ENCODE data around the gene GON4L. TPM values are rescaled to one million over a fixed set of nuclear protein-coding genes. Genes with fewer than 3 reads are reported as not detected.
"Not testable (repeated sequence)": the region's sequence is repeated elsewhere in the genome, so short reads cannot be mapped to it uniquely, and the experiment has no call there.

GON4L gene
- polyA plus RNA-seq, 1 donor, result 78.4 TPM

DNA sequence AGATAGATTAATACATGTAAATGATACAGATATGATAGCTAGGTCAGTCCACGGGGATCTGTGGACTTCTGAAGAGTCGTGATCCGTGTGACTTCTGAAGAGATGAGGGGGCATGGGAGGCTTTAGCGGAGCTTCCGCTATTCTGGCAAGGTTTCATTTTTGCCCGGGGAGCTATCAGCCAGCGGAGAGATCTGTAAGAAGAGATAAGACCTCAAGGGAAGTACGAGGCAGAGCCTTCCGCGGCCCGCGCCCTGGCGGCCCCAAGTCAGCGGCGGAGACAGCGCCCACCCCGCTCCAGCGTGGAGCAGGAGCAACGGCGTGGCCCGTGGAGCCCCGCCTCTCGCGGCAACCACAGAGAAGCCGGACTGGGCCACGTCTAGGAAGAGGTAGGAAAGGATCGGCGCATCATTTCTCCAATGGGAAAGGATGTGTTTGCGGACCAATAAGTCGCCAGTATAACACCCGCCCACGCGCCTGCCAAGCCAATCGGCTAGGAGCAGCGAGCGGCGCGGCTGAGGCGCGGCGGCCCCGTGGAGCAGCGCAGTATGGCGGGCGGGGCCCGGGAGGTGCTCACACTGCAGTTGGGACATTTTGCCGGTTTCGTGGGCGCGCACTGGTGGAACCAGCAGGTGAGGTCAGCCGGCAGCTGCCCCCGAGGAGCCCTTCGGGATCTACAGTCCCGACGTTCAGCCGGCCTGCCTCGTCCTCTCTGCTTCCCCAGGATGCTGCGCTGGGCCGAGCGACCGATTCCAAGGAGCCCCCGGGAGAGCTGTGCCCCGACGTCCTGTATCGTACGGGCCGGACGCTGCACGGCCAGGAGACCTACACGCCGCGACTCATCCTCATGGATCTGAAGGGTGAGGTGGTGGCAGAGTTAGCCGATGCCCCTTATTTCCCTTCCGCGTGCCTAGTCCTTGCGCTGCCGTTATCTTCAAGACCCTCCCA lies 111.5 kb downstream of the GON4L start:
- DNase-seq, result peak; percentile 91

DNA sequence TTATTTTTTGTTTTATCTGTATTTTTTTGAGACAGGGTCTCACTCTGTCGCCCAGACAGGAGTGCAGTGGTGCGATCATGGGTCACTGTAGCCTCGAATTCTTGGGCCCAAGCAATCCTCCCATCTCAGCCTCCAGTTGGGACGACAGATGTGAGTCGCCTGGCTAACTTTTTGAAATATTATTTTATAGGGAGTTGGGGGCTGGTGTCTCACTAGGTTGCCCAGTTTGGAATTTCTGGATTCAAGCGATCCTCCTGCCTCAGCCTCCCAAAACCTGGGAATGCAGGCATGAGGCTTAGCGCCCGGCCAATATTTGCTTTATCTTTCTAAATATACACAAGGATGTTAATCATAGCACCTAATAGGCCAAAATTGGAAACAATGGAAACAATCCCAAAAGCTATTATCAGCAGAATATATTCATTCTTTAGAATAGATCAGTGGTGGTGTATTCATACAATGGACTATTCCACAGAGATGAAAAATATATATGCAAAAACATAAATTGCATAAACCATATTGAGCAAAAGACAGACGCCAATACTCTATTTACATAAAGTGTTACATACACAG lies 112.2 kb downstream of the GON4L start:
- no peak for DNase-seq

DNA sequence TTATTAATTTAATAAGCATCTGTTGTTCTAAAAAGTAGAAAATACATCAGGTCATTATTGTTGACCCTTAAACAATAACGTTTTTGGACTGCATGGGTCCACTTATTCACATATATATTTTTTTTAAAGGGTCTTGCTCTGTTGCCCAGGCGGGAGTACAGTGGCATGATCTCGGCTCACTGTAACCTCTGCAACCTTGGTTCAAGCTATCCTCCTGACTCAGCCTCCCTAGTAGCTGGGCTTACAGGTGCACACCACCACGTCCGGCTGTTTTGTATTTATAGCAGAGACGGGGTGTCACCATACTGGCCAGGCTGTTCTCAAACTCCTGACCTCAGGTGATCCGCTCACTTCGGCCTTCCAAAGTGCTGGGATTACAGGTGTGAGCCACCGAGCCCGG lies 115.1 kb downstream of the GON4L start:
- DNase-seq, result no peak

DNA sequence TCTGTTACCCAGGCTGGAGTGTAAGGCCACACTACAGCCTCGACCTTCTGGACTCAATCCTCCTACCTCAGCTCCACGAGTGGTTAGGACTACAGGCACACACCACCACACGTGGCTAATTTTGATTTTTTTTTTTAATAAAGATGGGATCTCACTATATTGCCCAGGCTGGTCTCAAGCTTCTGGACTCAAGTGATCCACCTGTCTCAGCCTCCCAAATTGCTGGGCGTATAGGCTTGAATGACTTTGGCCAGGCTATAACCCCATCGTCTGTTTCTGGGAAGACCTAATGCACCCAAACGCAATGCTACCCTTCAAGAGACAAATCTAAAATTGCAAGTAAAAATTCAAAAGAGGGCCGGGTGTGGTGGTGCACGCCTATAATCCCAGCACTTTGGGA lies 116.0 kb downstream of the GON4L start:
- DNase-seq, result no peak

DNA sequence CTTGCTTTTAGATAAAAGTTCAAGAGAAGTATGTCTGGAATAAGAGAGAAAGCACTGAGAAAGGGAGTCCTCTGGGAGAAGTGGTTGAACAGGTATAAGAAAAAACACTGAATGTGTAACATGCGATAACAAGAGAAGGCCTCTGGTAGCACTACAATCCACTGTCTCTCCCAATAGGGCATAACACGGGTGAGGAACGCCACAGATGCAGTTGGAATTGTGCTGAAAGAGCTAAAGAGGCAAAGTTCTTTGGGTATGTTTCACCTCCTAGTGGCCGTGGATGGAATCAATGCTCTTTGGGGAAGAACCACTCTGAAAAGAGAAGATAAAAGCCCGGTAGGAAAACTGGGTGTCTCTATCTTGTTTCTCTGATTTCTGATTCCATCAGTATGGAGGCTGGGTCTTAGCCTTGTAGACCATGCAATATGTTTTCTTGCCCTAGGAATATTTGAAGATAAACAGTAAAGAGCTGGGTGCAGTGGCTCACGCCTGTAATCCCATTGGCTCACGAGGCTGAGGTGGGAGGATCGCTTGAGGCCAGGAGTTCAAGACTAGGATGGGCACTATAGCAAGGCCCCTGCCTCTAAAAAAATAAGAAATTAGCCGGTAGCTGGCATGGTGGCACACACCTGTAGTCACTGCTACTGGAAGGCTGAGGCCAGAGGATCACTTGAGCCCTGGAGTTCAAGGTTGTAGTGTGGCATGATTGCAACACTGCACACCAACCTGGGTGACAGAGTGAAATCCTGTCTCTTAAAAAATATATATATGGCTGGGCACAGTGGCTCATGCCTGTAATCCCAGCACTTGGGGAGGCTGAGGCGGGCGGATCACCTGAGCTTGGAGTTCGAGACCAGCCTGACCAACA lies 127.7 kb downstream of the GON4L start:
- DNase-seq, result peak; percentile 57

DNA sequence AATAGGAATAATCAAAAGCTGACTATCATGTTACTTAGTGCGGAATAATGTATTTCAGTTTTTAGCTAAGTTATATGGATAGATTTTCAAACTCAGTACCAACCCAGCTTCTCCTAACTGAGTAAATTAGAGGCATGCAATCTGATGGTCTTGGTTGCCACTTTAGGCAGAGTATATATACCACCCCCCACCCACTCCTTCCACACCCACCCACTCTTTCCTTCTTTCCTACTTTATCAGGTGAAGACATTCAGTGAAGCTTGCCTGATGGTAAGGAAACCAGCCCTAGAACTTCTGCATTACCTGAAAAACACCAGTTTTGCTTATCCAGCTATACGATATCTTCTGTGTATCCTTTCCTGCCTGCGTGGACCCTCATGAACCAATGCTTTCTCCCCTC lies 131.9 kb downstream of the GON4L start:
- no peak for DNase-seq

DNA sequence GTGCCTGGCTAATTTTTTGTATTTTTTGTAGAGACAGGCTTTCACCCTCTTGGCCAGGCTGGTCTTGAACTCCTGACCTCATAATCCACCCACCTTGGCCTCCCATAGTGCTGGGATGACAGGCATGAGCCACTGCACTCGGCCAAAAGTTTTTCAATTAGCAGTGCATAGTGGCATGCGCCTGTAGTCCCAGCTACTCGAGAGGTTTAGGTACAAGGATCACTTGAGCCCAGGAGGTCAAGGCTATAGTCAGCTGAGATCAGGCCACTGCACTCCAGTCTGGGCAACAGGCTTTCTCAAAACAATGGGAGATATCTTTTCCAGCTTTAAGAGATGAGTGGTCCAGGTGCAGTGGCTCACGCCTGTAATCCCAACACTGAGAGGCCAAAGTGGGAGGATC lies 137.3 kb downstream of the GON4L start:
- no peak for DNase-seq

DNA sequence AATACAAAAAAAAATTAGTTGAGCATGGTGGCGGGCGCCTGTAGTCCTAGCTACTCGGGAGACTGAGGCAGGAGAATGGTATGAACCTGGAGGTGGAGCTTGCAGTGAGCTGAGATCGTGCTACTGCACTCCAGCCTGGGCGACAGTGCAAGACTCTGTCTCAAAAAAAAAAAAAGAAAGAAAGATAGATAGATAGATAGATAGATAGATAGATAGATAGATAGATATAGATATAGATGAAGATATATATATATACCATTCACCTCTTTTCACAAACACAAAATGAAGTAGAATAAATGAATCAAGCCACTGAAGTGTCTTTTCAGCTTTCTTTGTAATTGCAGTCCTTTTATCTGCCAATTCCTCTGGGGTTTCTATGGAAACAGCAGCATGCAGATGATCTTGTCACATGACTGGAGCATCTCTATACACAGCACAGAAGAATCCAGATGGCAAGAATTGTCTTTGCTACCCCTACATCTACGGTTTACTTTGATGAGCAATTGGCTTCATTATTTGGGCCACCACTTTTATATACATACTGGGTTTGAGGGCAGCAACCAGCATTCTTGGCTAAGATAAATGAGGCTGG lies 138.4 kb downstream of the GON4L start:
- not testable (repeated sequence) for DNase-seq

DNA sequence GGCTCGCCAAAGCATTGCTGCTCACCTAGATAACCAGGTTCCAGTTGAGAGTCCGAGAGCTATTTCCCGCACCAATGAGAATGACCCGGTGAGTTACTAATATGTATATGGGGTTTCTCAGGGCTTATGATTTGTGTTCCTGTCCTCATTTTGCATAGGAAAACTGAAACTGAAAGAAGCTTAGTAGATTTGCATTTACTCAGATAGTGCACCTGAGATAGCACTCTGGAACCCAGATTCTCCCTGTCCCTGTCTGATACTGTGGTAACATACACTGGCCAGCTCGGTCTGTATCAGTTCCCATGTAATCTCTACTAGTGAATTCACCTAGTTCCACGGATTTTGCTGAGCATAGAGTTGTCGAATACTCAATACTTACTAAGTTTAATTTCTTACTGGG lies 140.0 kb downstream of the GON4L start:
- DNase-seq, result no peak

DNA sequence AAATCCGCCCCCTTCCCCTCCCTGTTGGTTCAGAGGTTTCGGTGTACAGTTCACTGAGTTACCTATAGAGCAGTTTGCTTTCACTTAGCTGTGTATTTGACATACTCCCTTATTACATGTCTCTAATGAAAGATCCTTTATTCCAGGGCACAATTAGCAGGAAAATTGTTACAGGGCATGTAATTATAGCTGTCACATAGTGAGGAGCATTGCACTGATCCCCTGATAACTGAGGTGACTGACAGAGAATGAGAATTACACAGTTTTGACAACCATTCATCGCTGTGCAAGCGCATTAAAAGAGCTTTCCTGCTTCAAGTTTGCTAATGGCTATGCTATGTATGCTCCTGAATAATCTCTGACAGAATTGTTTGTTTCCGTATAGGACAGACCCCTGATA lies 141.2 kb downstream of the GON4L start:
- no peak for DNase-seq

DNA sequence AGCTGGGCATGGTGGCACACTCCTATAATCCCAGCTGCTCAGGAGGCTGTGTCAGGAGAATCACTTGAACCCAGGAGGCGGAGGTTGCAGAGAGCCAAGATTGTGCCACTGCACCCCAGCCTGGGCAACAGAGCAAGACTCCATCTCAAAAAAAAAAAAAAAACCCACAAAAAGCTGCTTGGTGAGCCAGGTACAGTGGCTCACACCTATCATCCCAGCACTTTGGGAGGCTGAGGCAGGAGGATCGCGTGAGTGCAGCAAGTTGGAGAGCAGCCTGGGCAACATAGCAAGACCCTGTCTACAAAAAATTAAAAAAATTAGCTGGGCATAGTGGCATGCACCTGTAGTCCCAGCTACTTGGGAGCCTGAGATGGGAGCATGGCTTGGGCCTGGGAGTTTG lies 142.0 kb downstream of the GON4L start:
- DNase-seq, result not testable (repeated sequence)

DNA sequence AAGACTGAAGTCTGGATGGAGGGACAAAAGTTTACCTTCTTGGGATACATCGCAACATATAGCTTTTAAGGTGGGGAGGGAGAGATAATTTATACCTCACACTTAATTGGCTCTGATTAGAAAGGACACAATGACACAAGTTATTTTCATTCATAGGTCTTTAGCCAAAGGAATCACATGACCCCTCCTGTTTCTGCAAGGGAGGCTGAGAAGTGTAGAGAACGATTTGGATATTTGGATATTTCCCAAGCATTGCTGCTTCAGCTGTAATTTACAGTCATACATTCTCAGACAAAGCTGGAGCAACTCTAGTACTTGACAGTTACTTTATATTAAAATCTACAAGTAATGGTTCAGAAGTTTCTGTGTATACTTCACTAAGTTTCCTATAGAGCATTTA lies 143.9 kb downstream of the GON4L start:
- no peak for DNase-seq

DNA sequence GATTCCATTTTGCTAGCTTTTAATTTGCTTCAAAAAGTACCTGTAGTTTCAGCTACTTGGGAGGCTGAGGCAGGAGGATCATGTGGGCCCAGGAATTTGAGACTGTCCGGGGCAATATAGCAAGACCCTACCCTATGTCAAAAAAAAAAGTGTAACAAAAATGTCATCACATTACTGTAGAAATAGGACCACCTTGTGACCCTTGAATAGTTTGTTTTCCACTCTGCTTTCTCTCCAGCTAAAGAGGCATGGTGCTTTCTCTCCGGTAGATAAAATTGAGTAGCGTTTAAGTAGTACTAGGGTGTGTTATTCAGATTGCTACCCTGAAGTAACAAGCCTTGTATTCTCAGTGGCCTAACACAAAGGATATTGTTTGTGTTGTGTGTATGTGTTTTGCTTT lies 144.4 kb downstream of the GON4L start:
- DNase-seq, result not testable (repeated sequence)

DNA sequence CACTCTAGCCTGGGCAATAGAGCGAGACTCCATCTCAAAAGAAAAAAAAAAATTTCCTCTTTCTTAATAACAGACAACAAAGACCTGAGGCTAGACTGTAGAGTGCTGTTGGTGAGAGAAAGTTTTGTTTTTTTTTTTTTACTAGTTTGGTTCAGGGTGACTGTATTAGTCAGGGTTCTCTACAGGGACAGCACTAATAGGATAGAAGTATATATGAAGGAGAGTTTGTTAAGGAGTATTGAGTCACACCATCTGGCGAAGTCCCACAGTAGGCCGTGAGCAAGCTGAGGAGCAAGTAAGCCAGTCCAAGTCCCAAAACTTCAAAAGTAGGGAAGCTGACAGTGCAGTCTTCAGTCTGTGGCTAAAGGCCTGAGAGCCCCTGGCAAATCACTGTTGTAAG lies 145.6 kb downstream of the GON4L start:
- DNase-seq, result not testable (repeated sequence)

DNA sequence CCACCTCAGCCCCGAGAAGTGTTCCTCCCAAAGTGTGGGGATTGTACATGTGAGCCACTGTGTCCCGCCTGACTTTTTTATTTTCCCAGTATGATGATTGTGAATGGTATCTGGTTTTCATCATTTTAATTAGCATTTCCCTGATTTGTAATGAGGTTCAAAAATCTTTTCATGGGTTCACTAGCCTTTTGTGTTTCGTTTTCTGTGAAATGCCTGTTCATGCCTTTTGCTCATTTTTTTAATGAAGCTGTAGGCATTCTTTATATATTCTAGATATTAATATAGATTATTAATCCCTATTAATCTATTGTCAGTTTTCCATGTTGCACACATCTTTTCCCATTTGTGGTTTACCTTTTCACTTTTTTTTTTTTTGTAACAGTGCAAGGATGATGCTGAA lies 147.6 kb downstream of the GON4L start:
- no peak for DNase-seq

DNA sequence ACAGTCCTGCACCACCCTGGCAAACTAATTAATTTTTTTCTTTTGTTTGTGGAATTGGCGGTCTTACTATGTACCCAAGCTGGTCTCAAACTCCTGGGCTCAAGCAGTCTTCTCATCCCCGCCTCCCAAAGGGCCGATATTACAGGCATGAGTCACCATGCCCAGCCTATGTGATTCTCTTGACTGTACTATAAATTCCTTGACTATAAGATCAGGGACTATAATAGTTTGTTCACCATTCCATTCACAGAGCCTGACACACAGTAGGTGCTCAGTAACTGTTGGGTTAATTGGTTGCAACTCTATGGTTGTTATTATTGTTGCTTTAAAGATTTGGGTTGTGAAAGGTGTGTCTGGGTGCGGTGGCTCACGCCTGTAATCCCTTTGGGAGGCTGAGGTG lies 150.9 kb downstream of the GON4L start:
- DNase-seq, result no peak

DNA sequence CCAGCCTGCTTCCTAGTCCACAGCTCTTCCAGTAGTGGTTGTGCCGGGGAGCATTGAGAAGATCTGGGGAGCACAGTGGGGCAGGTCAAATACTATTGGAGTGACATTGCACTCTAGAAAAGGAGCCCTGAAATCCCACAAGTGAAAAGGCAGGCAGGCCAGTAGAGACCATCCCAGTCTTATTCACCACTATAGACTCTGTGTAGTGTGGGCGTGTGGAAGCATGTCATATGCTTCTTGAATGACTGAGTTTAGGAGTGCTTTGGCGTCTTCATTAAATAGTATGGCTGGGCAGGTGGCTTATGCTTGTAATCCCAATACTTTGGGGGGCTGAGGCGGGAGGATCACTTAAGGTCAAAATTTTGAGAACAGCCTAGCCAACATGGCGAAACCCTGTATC lies 152.6 kb downstream of the GON4L start:
- not testable (repeated sequence) for DNase-seq

DNA sequence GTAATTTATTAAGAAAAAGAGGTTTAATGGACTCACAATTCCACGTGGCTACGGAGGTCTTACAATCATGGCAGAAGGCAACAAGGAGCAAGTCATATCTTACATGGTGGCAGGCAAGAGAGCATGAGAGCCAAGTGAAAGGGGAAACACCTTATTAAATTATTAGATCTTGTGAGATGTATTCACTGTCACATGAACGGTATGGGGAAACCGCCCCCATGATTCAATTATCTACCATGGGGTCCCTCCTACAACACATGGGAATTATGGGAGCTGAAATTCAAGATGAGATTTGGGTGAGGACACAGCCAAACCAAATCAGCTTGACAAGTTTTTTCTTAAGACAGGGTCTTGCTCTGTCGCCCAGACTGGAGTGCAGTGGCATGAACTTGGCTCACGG lies 153.8 kb downstream of the GON4L start:
- no peak for DNase-seq

DNA sequence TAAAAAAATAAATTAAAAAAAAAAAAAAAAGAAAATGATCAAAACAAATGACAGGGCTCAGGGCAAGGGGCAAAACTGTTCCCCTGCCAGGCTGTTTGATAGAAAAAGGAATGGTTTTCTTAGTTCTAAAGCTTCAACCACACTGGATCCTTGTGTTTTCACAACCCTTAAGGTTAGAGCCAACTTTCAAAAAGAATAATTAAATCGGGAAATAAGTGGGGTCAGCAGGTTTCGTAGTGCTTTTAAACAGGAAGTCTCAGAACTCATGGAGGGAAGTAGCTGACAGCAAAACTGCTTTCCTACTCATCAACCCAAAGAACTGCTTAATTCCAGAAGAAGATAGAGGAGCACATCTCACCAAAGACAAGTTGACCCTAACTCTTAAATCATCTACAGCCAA lies 155.3 kb downstream of the GON4L start:
- not testable (repeated sequence) for DNase-seq

Measured in left kidney (tissue), 2 donors.